ENCODE measurements around the gene TRRAP.

GRCh38 chr7:98879979-98880315 is 1.6 kb downstream of the TRRAP start:
- TF ChIP-seq CTCF (IDR thresholded peaks at IDR 0.05) = no peak
- TF ChIP-seq POLR2A (IDR thresholded peaks at IDR 0.05) = no peak
